Left colon (tissue), 2 donors: ENCODE measurements around the gene RGS9. TPM values are rescaled to one million over a fixed set of nuclear protein-coding genes. Genes with fewer than 3 reads are reported as not detected.
"Not testable (repeated sequence)": the region's sequence is repeated elsewhere in the genome, so short reads cannot be mapped to it uniquely, and the experiment has no call there.

Experiments used
- ATAC-seq: fragments of 200-7000 bp; cut with Tn5 transposase; one replicate; pipeline ENCODE4 v1.9.1; 2020; ENCODE audit warnings: mild to moderate bottlenecking, moderate library complexity
- DNase-seq, 2 donors: peaks; one replicate each; pipeline ENCODE4 v3.0.0-alpha.2; 2020
- intact Hi-C, 2 donors: fragments of 100-400 bp; cut with DNase I in 1 of 2; cut with micrococcal nuclease in 1 of 2; formaldehyde crosslinking; loops; one replicate each; pipeline versions ENCODE4 v1.11.2 to v1.14.0; 2022; cut with DNase I, micrococcal nuclease
- long read RNA-seq: library from polyadenylated mRNA; unstranded; transcript quantifications from one replicate; pipeline ENCODE4 v2.0.0, GENCODE V29; 2021
- total RNA-seq, 2 donors: library from RNA; stranded (reverse); fragmentation: NEBNext Ultra II Directional; extraction: Animal tissue kit (Norgen Biotek cat#: 25700); gene quantifications; one replicate each; pipeline ENCODE4 v1.2.1, GENCODE V29; 2021
- donor health status: DM: no; HTN: no; CAD: no.
- donor health status: DM: yes; HTN: yes; CAD: no.

The RGS9 gene
- total RNA-seq, result 10 to 100 TPM in 1 of 2 donors, 1 to 10 TPM in 1; 7.1 to 11.4 TPM
- long read RNA-seq, partial matches to known transcripts, result 0 of 5 reads
- long read RNA-seq, other reads (novel, unspliced or antisense), result 1 of 5 reads

- peak; percentile 97 for ATAC-seq
- intact Hi-C loops, result no loop called here
Measured at GRCh38 chr17:65137021-65137939, at the start of gene RGS9. TSS of gene RGS9 (plus strand) at chr17:65137370. CDS start at chr17:65137541, 171 bp downstream.

DNA sequence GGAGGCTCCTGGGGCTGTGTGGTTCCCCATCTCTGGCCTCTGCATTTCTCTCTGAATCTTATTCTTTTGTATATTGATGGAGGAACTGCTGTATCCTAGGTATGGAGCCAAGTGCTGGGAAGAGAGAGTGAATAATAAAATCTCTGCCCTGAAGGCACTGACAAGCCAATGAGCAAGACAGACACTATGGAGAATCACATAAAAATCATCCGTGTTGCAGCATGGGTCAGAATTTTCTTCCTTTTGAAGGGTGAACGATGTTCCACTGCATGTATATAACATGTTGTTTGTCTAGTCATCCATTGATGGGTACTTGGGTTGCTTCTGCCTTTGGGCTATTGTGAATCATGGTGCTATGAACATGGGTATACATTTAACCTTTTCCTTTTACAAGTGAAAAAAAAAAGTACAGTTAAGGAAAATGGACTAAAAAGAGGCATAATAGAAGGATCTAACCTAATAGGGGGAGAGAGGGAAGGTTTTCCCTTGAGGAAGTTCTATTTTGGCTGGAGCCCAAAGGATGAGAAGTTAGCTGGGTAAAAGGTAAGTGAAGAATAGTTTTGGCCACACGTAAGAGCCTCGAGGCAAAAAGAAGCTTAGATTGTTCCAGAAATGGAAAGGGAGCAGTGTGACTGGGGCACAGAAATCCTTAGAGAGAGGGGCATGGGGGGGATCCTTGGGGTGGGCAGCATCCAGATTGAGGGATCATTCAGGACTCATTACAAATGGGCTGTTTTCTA is 48.4 kb upstream of the RGS9 start:
- intact Hi-C loops, result no loop called here
- no peak for ATAC-seq
- DNase-seq, result no peak

More at GRCh38 chr17:65137021-65137939, at the start of gene RGS9:
- DNase-seq, result peak; percentile 80 to 89

GRCh38 chr17:65092262-65092661 is 44.9 kb upstream of the RGS9 start:
- intact Hi-C loops, result no loop called here
- ATAC-seq (peak; percentile 24), DNase-seq (no peak)

GRCh38 chr17:65092721-65093356 is 44.3 kb upstream of the RGS9 start:
- ATAC-seq, result peak; percentile 87
- intact Hi-C loops, result not testable (repeated sequence)
- peak in 1 of 2 donors; percentile 48 for DNase-seq

DNA sequence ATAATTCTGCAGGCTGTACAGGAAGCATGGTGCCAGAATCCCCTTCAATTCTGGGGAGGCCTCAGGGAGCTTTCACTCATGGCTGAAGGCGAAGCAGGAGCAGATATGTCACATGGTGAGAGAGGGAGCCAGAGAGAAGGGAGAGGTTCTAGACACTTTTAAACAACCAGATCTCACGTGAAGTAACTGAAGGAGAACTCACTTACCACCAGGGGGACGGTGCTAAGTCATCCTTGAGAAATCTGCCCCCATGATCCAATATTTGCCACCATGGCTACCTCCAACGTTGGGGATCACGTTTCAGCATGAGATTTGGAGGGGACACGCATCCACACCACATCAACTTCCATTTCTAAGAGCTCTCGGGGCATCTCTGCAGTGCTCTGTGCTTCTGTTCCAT is 43.2 kb upstream of the RGS9 start:
- no peak for ATAC-seq
- DNase-seq, result no peak
- intact Hi-C loops, result no loop called here

- DNase-seq (no peak), ATAC-seq (no peak)
- intact Hi-C loops, result no loop called here
Measured at GRCh38 chr17:65095465-65095864, 41.7 kb upstream of the RGS9 start.

DNA sequence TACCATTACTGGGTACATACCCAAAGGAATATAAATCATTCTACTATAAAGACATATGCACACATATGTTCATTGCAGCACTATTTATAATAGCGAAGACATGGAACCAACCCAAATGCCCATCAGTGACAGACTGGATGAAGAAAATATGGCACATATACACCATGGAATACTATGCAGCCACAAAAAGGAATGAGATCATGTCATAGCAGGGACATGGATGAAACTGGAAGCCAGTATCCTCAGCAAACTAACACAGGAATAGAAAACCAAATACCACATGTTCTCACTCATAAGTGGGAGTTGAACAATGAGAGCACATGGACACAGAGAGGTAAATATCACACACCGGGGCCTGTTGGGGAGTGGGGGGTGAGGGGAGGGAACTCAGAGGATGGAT is 40.8 kb upstream of the RGS9 start:
- ATAC-seq, intact Hi-C loops, DNase-seq: not testable (repeated sequence)

DNA sequence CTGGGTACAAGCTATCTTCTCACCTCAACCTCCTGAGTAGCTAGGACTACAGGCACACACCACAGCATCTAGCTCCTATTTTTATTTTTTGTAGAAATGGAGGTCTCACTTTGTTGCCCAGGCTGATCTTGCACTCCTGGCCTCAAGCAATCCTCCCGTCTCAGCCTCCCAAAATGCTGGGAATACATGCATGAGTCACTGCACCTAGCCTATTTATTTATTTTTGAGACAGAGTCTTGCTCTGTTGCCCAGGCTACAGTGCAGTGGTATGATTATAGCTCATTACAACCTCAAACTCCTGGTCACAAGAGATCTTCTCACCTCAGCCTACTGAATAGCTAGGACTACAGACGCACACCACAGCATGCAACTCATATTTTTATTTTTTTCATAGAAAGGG is 40.1 kb upstream of the RGS9 start:
- DNase-seq (no peak), ATAC-seq (no peak)
- intact Hi-C loops, result no loop called here

- intact Hi-C loops, result no loop called here
- ATAC-seq (no peak), DNase-seq (no peak)
Measured at GRCh38 chr17:65099475-65099874, 37.7 kb upstream of the RGS9 start.

DNA sequence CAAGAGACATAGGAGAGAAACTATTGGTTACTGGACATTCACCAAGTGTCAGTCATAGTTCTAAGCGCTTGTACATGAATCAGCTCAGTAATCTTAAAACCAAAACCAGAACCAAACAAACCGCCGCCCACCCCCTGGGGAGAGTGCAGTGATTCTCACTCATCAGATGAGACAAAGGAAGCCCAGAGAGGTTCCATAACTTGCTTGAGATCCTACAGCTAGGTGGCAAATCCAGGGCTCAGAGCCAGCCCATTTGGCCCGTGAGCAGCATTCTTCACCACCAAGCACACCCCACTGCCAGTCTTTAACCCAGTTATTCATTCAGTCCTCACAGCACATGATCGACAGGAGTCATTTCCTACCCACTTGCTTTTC is 37.2 kb upstream of the RGS9 start:
- peak; percentile 57 for ATAC-seq
- peak; percentile 58 to 60 for DNase-seq
- intact Hi-C loops, result no loop called here

DNA sequence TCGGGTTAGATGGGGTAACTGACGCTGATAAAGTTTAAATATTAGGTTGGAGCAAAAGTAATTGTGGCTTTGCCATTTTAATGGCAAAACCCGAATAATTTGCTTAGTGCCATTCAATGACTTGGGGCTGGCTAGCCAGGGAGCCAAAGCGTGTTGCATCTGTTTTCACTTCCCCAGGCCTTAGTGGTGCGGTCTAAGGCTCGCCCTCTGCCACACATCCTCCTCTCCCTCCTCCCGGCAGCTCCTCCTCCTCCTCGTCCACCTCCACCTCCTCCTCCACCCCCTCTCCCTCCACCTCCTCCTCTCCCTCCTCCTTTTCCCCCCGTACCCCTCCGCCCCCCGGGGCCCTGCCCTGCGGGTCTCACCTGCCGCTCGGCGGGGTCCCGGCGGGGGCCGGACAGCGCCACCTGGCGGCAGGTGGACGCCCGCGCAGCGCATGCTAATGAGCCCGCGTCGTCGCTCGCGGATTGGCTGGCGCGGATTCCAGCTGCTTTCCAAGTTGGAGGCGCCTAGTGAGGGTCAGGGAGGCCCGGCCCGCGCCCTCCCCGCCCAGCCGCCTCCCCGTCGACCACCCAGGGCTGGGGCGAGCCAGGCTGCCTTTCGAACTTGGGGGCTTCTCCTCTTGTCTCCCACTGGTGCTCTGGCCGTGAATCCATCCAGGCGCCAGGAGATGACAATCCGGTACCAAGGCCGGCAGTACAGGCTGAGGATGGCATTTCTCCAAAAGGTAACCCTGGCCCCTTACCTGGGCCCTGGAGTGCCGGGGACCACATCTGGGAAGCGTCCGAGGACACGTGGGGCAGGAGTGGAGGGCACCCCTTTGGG is 36.6 kb upstream of the RGS9 start:
- intact Hi-C loops, result no loop called here
- peak; percentile 78 to 91 for DNase-seq
- peak; percentile 89 for ATAC-seq

DNA sequence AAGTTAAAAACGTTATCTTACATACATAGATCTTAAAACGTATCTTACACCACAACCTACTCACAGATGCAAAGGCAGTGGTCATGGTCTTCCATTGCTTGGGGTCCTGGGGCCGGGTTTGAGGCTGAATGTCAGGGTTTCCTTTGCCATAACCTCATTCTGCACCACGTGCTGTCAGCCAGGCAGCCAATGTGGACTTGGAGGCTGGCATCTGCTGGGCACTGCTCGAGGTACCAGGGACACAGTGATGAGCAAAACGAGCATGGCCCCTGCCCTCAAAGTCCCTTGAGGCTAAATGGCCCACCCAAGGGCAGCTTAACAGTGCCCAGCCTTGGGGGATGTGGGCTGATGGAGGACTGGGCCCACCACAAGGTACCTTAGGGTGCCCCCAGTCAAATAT is 35.8 kb upstream of the RGS9 start:
- ATAC-seq, result no peak
- intact Hi-C loops, result no loop called here
- no peak for DNase-seq

DNA sequence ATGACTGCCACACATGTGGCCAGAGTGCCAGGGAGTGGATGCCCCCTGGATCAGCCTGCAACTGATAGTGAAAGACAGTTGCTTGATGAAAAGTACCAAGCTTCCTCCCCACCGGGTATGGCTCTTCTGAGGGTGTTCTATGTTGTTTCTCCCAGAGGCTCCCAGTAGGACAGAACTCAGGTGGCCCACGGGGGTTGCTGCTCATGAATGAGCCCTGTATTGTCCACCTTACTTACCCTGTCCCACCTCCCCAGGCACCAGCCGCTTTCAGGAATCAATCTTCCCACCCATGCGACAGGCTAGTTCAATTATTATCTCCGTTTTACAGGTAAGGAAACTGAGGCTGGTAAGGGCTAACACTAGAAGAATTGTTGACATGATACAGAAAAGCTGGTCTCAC is 34.9 kb upstream of the RGS9 start:
- intact Hi-C loops, result no loop called here
- ATAC-seq (no peak), DNase-seq (no peak)

- intact Hi-C loops, result no loop called here
- ATAC-seq (no peak), DNase-seq (no peak)
Measured at GRCh38 chr17:65102788-65103187, 34.4 kb upstream of the RGS9 start.

- intact Hi-C loops, result no loop called here
- DNase-seq (no peak), ATAC-seq (no peak)
Measured at GRCh38 chr17:65103431-65103830, 33.7 kb upstream of the RGS9 start.

DNA sequence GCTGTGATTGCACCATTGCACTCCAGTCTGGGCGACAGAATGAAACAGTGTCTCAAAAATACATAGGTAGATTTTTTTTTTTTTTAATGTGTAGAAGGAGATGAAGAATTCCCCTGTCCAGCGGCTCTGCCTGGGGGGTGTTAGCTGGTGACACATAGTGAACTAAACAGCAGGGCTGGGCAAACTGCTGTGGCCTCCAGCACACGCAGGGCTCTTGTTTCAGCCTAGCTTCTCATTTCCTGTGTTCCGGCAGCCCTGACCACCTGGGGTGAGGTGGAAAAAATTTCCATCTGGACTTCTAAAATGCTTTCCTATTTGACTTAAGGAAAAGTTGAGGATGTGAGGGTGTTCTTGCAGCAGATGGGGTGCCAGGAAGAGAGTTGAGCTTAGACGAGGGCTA is 33.3 kb upstream of the RGS9 start:
- ATAC-seq (no peak), DNase-seq (no peak)
- intact Hi-C loops, result no loop called here

GRCh38 chr17:65104541-65104940 is 32.6 kb upstream of the RGS9 start:
- intact Hi-C loops, result no loop called here
- ATAC-seq (no peak), DNase-seq (no peak)

- DNase-seq, result no peak
- ATAC-seq, result no peak
- intact Hi-C loops, result no loop called here
Measured at GRCh38 chr17:65104973-65105372, 32.2 kb upstream of the RGS9 start.

GRCh38 chr17:65108152-65108551 is 29.0 kb upstream of the RGS9 start:
- intact Hi-C loops, result no loop called here
- DNase-seq (no peak), ATAC-seq (no peak)
